Calu3 (cell line): ENCODE data around the gene BAG2. TPM values are rescaled to one million over a fixed set of nuclear protein-coding genes. Genes with fewer than 3 reads are reported as not detected.

Source experiments
- BruUV-seq: library from RNA; stranded (reverse); fragments of 400-500 nt; replicated peaks from 2 replicates; lab custom pipeline; 2021; lab: Mats Ljungman, UMichigan
- CTCF ChIA-PET: fragments of 300-600 bp; sonication (Branson Sonifier 250); formaldehyde crosslinking; loops from one replicate; lab custom pipeline; 2022; ENCODE audit warnings: antibody characterized with exemption; lab: Charles Lee
- DNase-seq: peaks from one replicate; pipeline ENCODE4 v3.0.0; 2022
- H3K27ac Mint-ChIP-seq: one replicate; pipeline ENCODE4 v1.8.0; 2022; ENCODE audit warnings: mixed read lengths; ENCODE audit not compliant: unreplicated experiment
- H3K27me3 Mint-ChIP-seq: one replicate; pipeline ENCODE4 v1.8.0; 2022; ENCODE audit warnings: mixed read lengths; ENCODE audit not compliant: unreplicated experiment
- H3K36me3 Mint-ChIP-seq: one replicate; pipeline ENCODE4 v1.8.0; 2022; ENCODE audit warnings: mild to moderate bottlenecking, moderate library complexity, mixed read lengths; ENCODE audit not compliant: insufficient read depth, unreplicated experiment
- H3K4me1 Mint-ChIP-seq: one replicate; pipeline ENCODE4 v1.8.0; 2022; ENCODE audit warnings: mild to moderate bottlenecking, low read depth, mixed read lengths; ENCODE audit not compliant: unreplicated experiment
- H3K4me3 Mint-ChIP-seq: one replicate; pipeline ENCODE4 v1.8.0; 2022; ENCODE audit warnings: mild to moderate bottlenecking, low read depth, moderate library complexity, mixed read lengths; ENCODE audit not compliant: unreplicated experiment
- H3K9me3 Mint-ChIP-seq: one replicate; pipeline ENCODE4 v1.8.0; 2022; ENCODE audit warnings: low read depth, mixed read lengths; ENCODE audit not compliant: unreplicated experiment
- intact Hi-C: fragments of 100-400 bp; cut with micrococcal nuclease; formaldehyde crosslinking; loops from one replicate; pipeline ENCODE4 v1.10.0; 2022; ENCODE audit not compliant: unreplicated experiment
- total RNA-seq: library from RNA; stranded (reverse); gene quantifications from 2 replicates; pipeline ENCODE4 v1.2.3, GENCODE V29; 2022
- TF ChIP-seq, protein P1 (sequence below): fragments of 200-600 bp; IDR thresholded peaks from one replicate; pipeline ENCODE4 v1.8.0; 2022; ENCODE audit warnings: antibody characterized with exemption; ENCODE audit not compliant: unreplicated experiment

Gene BAG2
- total RNA-seq, 1 experiment from 2014 or later: 12.1 TPM

DNA sequence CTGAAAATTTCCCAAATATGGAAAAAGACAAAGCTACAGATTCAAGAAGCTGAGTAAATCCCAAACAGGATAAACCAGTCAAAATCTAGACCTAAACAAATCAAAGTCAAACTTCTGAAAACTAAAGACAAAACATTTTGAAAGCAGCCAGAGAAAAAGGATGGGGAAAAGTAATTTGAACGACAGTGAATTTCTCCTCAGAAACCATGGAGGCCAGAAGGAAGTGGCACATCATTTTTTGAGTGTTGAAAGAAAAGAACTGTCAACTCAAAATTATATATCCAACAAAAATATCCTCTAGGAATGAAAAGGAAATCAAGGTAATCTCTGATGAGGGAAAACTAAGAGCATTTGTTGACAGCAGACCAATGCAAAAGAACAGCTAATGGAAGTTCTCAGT, 43.1 kb downstream of the BAG2 start:
- no TSS peak for BruUV-seq
- Mint-ChIP-seq H3K36me3 (no peaks in the 10 kb centered on the region), H3K4me1 (peaks cover 6% of the 10 kb centered on the region), H3K27me3 (no peaks in the 10 kb centered on the region), H3K9me3 (no peaks in the 10 kb centered on the region), H3K4me3 (no peak overlapping the region), H3K27ac (no peak overlapping the region)
- no peak for DNase-seq
- TF ChIP-seq, protein P1, sequence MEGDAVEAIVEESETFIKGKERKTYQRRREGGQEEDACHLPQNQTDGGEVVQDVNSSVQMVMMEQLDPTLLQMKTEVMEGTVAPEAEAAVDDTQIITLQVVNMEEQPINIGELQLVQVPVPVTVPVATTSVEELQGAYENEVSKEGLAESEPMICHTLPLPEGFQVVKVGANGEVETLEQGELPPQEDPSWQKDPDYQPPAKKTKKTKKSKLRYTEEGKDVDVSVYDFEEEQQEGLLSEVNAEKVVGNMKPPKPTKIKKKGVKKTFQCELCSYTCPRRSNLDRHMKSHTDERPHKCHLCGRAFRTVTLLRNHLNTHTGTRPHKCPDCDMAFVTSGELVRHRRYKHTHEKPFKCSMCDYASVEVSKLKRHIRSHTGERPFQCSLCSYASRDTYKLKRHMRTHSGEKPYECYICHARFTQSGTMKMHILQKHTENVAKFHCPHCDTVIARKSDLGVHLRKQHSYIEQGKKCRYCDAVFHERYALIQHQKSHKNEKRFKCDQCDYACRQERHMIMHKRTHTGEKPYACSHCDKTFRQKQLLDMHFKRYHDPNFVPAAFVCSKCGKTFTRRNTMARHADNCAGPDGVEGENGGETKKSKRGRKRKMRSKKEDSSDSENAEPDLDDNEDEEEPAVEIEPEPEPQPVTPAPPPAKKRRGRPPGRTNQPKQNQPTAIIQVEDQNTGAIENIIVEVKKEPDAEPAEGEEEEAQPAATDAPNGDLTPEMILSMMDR: no peak
- intact Hi-C loops: no loop called here
- CTCF ChIA-PET: no interaction called here

DNA sequence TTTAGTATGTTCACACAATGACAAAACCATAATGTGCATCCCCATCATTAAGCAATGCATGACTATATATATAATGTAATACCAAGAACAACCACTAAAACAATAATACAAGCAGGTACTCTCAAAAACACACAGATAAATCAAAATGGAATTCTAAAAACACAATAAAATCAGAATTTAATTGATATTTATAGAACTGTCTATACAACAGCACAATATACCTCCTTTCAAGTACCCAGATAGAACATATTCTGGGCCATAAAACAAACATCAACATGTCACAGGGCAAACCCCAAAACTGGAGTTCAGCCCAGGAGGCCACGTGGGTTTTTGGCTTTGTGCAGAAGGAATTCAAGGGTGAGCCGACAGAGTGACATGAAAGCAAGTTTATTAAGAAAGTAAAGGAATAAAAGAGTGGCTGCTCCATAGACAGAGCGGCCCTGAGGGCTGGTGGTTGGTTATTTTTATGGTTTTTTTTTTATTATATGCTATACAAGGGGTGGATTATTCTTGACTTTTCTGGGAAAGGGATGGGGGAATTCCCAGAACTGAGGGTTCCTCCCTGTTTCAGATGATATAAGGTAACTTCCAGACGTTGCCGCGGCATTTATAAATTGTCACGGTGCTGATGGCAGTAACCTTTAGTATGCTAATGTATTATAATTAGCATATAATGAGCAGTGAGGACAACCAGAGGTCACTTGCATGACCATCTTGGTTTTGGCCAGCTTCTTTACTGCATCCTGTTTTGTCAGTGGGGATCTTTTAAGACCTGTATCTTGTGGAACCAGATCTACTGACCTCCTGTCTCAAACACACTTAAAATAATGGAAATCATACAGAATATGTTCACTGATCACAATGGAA, 44.3 kb downstream of the BAG2 start:
- no peak overlapping the region for H3K4me3 Mint-ChIP-seq
- H3K27me3 Mint-ChIP-seq: no peaks in the 10 kb centered on the region
- CTCF ChIA-PET: no interaction called here
- TF ChIP-seq, protein P1: no peak
- no peaks in the 10 kb centered on the region for H3K9me3 Mint-ChIP-seq
- intact Hi-C loops: no loop called here
- BruUV-seq: no TSS peak
- peaks cover 5% of the 10 kb centered on the region for H3K36me3 Mint-ChIP-seq
- DNase-seq: no peak
- H3K27ac Mint-ChIP-seq: no peak overlapping the region
- H3K4me1 Mint-ChIP-seq: peaks cover 6% of the 10 kb centered on the region

DNA sequence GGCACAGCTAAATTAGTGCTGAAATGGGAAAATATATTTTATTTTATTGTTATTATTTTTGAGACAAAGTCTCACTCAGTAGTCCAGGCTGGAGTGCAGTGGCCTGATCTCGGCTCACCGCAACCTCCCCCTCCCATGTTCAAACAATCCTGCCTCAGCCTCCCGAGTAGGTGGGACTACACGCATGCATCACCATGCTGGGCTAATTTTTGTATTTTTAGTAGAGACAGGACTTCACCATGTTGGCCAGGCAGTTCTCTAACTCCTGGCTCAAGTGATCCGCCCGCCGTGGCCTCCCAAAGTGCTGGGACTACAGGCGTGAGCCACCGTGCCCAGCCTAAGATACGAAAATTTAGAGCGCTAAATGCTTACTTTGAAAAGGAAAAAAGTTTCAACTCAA, 45.1 kb downstream of the BAG2 start:
- intact Hi-C loops: no loop called here
- H3K27ac Mint-ChIP-seq: no peak overlapping the region

DNA sequence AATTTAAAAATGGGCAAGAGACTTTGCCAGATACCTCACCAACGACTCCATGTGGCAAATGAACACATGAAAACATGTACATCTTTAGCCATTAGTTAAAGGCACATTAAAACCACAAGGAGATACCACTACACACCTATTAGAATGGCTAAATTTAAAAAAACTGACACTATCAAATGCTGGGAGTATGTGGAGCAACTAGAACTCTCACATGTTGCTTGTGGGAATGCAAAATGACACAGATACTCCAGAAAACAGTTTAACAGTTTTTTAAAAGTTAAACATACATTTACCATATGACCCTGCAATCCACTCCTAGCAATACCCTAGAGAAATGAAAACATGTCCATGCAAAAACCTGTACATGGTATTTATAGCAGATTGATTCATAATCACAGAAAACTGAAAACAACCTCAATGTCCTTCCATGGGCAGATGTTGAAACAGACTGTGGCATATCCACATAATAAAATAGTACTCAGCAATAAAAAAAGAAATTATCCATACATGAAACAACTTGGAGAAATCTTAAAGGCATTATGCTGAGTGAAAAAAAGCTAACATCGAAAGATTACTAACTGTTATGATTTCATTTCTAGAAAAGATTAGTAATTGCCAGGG, 48.1 kb downstream of the BAG2 start:
- Mint-ChIP-seq H3K36me3 (peaks cover 16% of the 10 kb centered on the region), H3K4me1 (peaks cover 14% of the 10 kb centered on the region), H3K27me3 (no peaks in the 10 kb centered on the region), H3K4me3 (peak overlapping the region; percentile 100), H3K27ac (no peak overlapping the region), H3K9me3 (no peaks in the 10 kb centered on the region)
- intact Hi-C loops: no loop called here
- TF ChIP-seq, protein P1: no peak
- no peak for DNase-seq
- CTCF ChIA-PET: no interaction called here
- BruUV-seq: no TSS peak

More for the DNA sequence above, 45.1 kb downstream of the BAG2 start:
- Mint-ChIP-seq H3K4me1 (peaks cover 6% of the 10 kb centered on the region), H3K9me3 (no peaks in the 10 kb centered on the region), H3K27me3 (no peaks in the 10 kb centered on the region), H3K4me3 (no peak overlapping the region), H3K36me3 (peaks cover 13% of the 10 kb centered on the region)
- TF ChIP-seq, protein P1: no peak
- DNase-seq: no peak
- CTCF ChIA-PET: no interaction called here
- BruUV-seq: no TSS peak
